CD8-positive, alpha-beta memory T cell (primary cell): ENCODE results near the gene FLAD1. TPM values are rescaled to one million over a fixed set of nuclear protein-coding genes. Genes with fewer than 3 reads are reported as not detected.

Experiments
- CTCF ChIA-PET: fragments of 350-600 bp; sonication (Branson Sonifier 250); formaldehyde crosslinking; loops from one replicate; lab custom pipeline; 2021; ENCODE audit warnings: antibody characterized with exemption; lab: Charles Lee
- POLR2A ChIA-PET: fragments of 350-600 bp; sonication (Branson Sonifier 250); formaldehyde crosslinking; loops from one replicate; lab custom pipeline; 2021; ENCODE audit warnings: antibody characterized with exemption; lab: Charles Lee
- DNase-seq, 5 donors: peaks; one replicate each; pipeline versions ENCODE4 v3.0.0 to v3.0.0-alpha.2; 2020 to 2022; ENCODE audit warnings: mixed read lengths in 1 of 5
- H3K27ac ChIP-seq: one replicate; pipeline ENCODE4 v1.7.0; 2013; ENCODE audit warnings: low read depth, mild to moderate bottlenecking, low read length, moderate library complexity
- H3K27me3 ChIP-seq: 2 replicates; pipeline ENCODE4 v1.7.0; 2013; ENCODE audit warnings: low read length, mild to moderate bottlenecking; ENCODE audit not compliant: insufficient read depth, poor library complexity, severe bottlenecking
- H3K36me3 ChIP-seq: 2 replicates; pipeline ENCODE4 v1.7.0; 2013; ENCODE audit warnings: mild to moderate bottlenecking, low read length, moderate library complexity; ENCODE audit not compliant: insufficient read depth
- H3K4me1 ChIP-seq: 2 replicates; pipeline ENCODE4 v1.7.0; 2013; ENCODE audit warnings: mild to moderate bottlenecking, low read length, moderate library complexity; ENCODE audit not compliant: insufficient read depth
- H3K4me3 ChIP-seq: 2 replicates; pipeline ENCODE4 v1.7.0; 2013; ENCODE audit warnings: mild to moderate bottlenecking, low read length
- H3K9me3 ChIP-seq: 2 replicates; pipeline ENCODE4 v1.7.0; 2013; ENCODE audit warnings: mild to moderate bottlenecking, low read length
- H3K27ac Mint-ChIP-seq, 8 donors: one replicate each; pipeline ENCODE4 v1.8.0; 2020 to 2021; ENCODE audit warnings: mixed read lengths in 8 of 8, mild to moderate bottlenecking in 6 of 8, inconsistent platforms in 3 of 8, moderate library complexity in 3 of 8
- H3K27me3 Mint-ChIP-seq, 2 donors: one replicate each; pipeline ENCODE4 v1.8.0; 2020 to 2021; ENCODE audit warnings: mixed read lengths in 2 of 2, mild to moderate bottlenecking in 1 of 2, moderate library complexity in 1 of 2
- H3K36me3 Mint-ChIP-seq, 3 donors: one replicate each; pipeline ENCODE4 v1.8.0; 2020 to 2021; ENCODE audit warnings: mixed read lengths in 3 of 3, inconsistent platforms in 1 of 3, mild to moderate bottlenecking in 1 of 3
- H3K4me1 Mint-ChIP-seq, 3 donors: one replicate each; pipeline ENCODE4 v1.8.0; 2020 to 2021; ENCODE audit warnings: mixed read lengths in 3 of 3, inconsistent platforms in 1 of 3, mild to moderate bottlenecking in 1 of 3
- H3K4me3 Mint-ChIP-seq, 7 donors: one replicate each; pipeline ENCODE4 v1.8.0; 2020 to 2021; ENCODE audit warnings: mixed read lengths in 7 of 7, mild to moderate bottlenecking in 6 of 7, moderate library complexity in 4 of 7, inconsistent platforms in 2 of 7
- H3K9me3 Mint-ChIP-seq, 5 donors: one replicate each; pipeline ENCODE4 v1.8.0; 2020 to 2022; ENCODE audit warnings: mixed read lengths in 5 of 5, mild to moderate bottlenecking in 3 of 5, moderate library complexity in 2 of 5, inconsistent platforms in 1 of 5
- polyA plus RNA-seq: library from polyadenylated mRNA; unstranded; fragments of 300-500 nt; fragmentation: Illumina TruSeq; gene quantifications from one replicate; pipeline ENCODE4 v1.2.3, GENCODE V29; 2021
- total RNA-seq, 2 experiments: library from RNA; stranded (reverse); gene quantifications; one replicate each; pipeline ENCODE4 v1.2.3, GENCODE V29; 2021

FLAD1 gene
- total and polyA plus RNA-seq, 3 experiments from 2014 or later: 51.2 to 76.3 (median 73.7) TPM

DNA sequence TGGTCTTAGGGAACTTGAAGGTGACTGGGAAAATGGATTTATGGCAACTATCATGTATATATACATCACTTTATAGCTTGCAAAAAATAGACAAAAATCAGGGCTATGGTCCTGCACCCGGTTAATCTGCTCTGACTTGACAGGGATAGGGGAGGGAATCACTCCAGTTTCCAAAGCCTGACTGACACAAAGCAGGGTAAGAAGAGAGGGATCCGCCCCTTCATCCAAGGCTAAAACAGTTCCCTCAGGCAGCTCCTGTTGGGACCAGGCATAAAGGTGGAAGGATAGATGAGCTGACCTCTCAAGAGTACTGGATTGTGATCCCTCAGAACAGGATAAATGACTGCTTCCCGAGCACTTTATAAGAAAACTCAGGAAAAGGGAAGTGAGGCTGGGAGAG, 28.6 kb upstream of the FLAD1 start:
- Mint-ChIP-seq H3K4me3 (peak overlapping the region; percentile 95 to 99 (median 97)), H3K9me3 (no peaks in the 10 kb centered on the region), H3K27ac (peak overlapping the region; percentile 99 to 100 (median 100)), H3K27me3 (peaks cover 0 to 9% of the 10 kb centered on the region in 2 donors), H3K4me1 (peaks cover 59 to 86% (median 76%) of the 10 kb centered on the region in 3 donors), H3K36me3 (peaks cover 0 to 78% (median 9%) of the 10 kb centered on the region in 3 donors)
- peaks cover 66% of the 10 kb centered on the region for H3K4me1 ChIP-seq
- peak overlapping the region; percentile 100 for H3K27ac ChIP-seq
- ChIA-PET POLR2A (interaction anchor here (0.6 to 3.8 kb wide), 8 partner anchors 14 to 240 kb away, joined by 3 to 45 read pairs (median 10); partner anchors contain the start of genes FLAD1 and PMVK), CTCF (interaction anchor here (1.1 to 5.9 kb wide), 9 partner anchors 12 to 107 kb away, joined by 3 to 65 read pairs (median 8); partner anchors contain the start of genes CKS1B and PMVK)
- no peaks in the 10 kb centered on the region for H3K9me3 ChIP-seq
- DNase-seq: no peak
- peak overlapping the region; percentile 85 for H3K4me3 ChIP-seq
- peaks cover 17% of the 10 kb centered on the region for H3K36me3 ChIP-seq
- no peaks in the 10 kb centered on the region for H3K27me3 ChIP-seq

DNA sequence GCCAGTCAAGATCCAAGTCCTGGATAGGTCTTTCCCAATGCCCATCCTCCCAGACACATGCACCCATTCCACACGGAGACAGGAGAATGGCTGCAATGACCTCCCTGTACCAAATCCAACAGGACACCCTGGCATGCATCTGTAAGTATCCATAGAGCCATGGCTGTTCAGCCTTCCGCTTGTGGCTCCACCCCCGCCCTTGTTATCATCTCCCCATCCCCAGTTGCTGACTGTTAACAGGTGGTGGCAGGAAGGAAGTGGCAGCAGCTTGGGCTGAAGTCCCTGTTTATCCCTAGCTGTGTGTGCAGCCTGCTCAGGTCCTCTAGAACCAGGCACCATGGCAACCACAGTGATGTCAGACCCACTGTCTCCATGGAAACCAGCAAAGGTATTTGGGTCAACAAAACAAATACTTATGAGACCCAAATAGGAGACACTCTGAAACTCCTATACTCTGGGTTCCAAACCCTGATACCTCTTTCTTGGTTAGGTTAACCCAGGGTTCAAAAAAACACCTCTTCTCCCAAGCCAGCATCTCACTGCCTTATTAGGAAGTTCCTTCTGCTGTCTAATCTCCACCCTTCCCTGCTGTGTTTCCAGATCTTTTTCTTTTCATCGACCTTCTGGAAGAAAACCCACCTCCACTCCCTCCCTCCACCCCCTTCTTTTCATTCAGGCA, 28.0 kb upstream of the FLAD1 start:
- Histone ChIP-seq H3K9me3 (no peaks in the 10 kb centered on the region), H3K27ac (peak overlapping the region; percentile 100), H3K4me3 (peak overlapping the region; percentile 85), H3K4me1 (peaks cover 66% of the 10 kb centered on the region), H3K27me3 (no peaks in the 10 kb centered on the region), H3K36me3 (peaks cover 16% of the 10 kb centered on the region)
- peak overlapping the region; percentile 95 to 99 (median 97) for H3K4me3 Mint-ChIP-seq
- DNase-seq: peak; percentile 84 to 99 (median 96)
- CTCF ChIA-PET: interaction anchor here (0.5 to 5.9 kb wide), 17 partner anchors 12 to 534 kb away, joined by 3 to 65 read pairs (median 6); partner anchors contain the start of genes CKS1B, KRTCAP2, PMVK and SHC1
- H3K27me3 Mint-ChIP-seq: peaks cover 0 to 9% of the 10 kb centered on the region in 2 donors
- H3K4me1 Mint-ChIP-seq: peaks cover 62 to 90% (median 77%) of the 10 kb centered on the region in 3 donors
- peaks cover 0 to 78% (median 9%) of the 10 kb centered on the region in 3 donors for H3K36me3 Mint-ChIP-seq
- POLR2A ChIA-PET: interaction anchor here (0.6 to 3.8 kb wide), 15 partner anchors 15 to 619 kb away, joined by 3 to 45 read pairs (median 7); partner anchors contain the start of genes FLAD1, KRTCAP2 and PMVK
- H3K9me3 Mint-ChIP-seq: no peaks in the 10 kb centered on the region
- peak overlapping the region; percentile 99 to 100 (median 100) for H3K27ac Mint-ChIP-seq

GRCh38 chr1:154955718-154956543, 27.2 kb upstream of the FLAD1 start, which contains the start of gene PBXIP1:
Gene PBXIP1, minus strand, starts transcription at chr1:154956099. Its CDS starts 2,378 bp downstream, at chr1:154953721.
- DNase-seq: peak; percentile 67 to 94 (median 89)
- H3K9me3 ChIP-seq: no peaks in the 10 kb centered on the region

DNA sequence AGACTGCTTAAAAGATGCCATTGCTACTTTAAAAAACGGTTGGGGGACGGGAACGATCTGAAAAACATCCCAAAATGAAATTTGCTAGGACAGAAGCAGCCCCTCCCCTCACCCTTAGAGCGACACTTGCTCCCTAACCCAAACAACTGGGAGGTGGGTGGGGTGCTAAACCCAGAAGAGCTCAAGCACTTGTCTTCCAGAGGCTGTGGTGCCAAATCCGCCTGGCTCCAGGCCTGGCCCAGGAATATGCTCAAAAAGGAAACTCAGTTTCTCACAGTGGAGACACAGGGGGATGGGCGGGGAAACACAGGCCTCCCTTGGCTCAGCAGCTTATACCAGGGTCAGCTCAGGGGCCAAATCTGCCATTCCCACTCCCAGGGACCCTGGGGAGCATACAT, 26.6 kb upstream of the FLAD1 start:
- POLR2A ChIA-PET: interaction anchor here (0.9 to 3.8 kb wide), 4 partner anchors 16 to 61 kb away, joined by 3 to 45 read pairs (median 11); partner anchors contain the start of gene PMVK
- peaks cover 0 to 74% (median 5%) of the 10 kb centered on the region in 3 donors for H3K36me3 Mint-ChIP-seq
- H3K4me3 ChIP-seq: peak overlapping the region; percentile 85

More at GRCh38 chr1:154955718-154956543, 27.2 kb upstream of the FLAD1 start, which contains the start of gene PBXIP1:
- ChIA-PET POLR2A (interaction anchor here (0.6 to 3.8 kb wide), 13 partner anchors 16 to 620 kb away, joined by 3 to 45 read pairs (median 7); partner anchors contain the start of genes FLAD1, KRTCAP2 and PMVK), CTCF (interaction anchor here (0.5 to 5.9 kb wide), 18 partner anchors 11 to 533 kb away, joined by 3 to 65 read pairs (median 6); partner anchors contain the start of genes CKS1B, KRTCAP2, PMVK and SHC1)
- Histone ChIP-seq H3K4me1 (peaks cover 66% of the 10 kb centered on the region), H3K27me3 (no peaks in the 10 kb centered on the region), H3K4me3 (peak within 1 kb of the TSS; percentile 85), H3K36me3 (peaks cover 9% of the 10 kb centered on the region), H3K27ac (peak within 1 kb of the TSS; percentile 100)
- peaks cover 63 to 90% (median 77%) of the 10 kb centered on the region in 3 donors for H3K4me1 Mint-ChIP-seq
- H3K9me3 Mint-ChIP-seq: no peaks in the 10 kb centered on the region
- peak within 1 kb of the TSS; percentile 95 to 99 (median 97) for H3K4me3 Mint-ChIP-seq
- H3K27ac Mint-ChIP-seq: peak within 1 kb of the TSS; percentile 99 to 100 (median 100)
- H3K27me3 Mint-ChIP-seq: peaks cover 0 to 9% of the 10 kb centered on the region in 2 donors
- peaks cover 0 to 77% (median 5%) of the 10 kb centered on the region in 3 donors for H3K36me3 Mint-ChIP-seq

DNA sequence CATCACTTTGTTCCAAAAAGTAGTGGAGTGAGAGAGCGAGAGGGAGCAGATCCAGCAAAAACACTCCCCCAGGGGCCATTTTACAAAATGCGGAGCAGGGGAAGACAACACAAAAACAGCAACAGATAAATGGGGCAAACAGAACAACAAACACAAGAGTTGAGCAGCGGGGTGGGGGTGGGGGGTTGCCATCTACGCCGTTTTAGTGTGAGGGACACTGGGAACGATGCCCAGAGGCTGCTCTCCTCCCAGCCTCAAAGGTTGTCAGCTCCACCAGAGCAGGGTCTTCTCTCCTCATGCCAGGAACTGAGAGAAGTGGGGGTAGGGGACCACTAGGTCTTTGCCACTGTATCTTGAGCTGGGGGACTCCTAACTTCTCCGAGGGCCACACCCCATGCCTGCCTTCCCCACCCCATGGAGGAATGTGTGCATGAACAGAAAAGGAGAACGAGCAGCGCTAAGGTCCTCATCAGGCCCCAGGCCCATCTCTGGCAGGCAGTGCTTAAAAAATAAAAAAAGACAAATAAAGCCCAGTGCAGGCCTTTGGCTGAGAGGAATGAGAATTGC, 26.0 kb upstream of the FLAD1 start:
- peak in 1 of 5 donors; percentile 7 for DNase-seq
- Histone ChIP-seq H3K4me3 (no peak overlapping the region), H3K36me3 (peaks cover 4% of the 10 kb centered on the region), H3K4me1 (peaks cover 55% of the 10 kb centered on the region), H3K27ac (peak overlapping the region; percentile 7), H3K27me3 (no peaks in the 10 kb centered on the region), H3K9me3 (no peaks in the 10 kb centered on the region)
- Mint-ChIP-seq H3K4me3 (peak overlapping the region in 5 of 7 donors; percentile 29 to 97 (median 58)), H3K36me3 (peaks cover 0 to 69% (median 5%) of the 10 kb centered on the region in 3 donors), H3K9me3 (no peaks in the 10 kb centered on the region), H3K27ac (peak overlapping the region in 7 of 8 donors; percentile 83 to 100 (median 100)), H3K27me3 (peaks cover 0 to 8% of the 10 kb centered on the region in 2 donors), H3K4me1 (peaks cover 57 to 83% (median 69%) of the 10 kb centered on the region in 3 donors)
- CTCF ChIA-PET: interaction anchor here (1.0 kb wide), 1 partner anchor 12 kb away, joined by 3 read pairs; no protein-coding TSS in a partner anchor
- POLR2A ChIA-PET: no interaction called here

More for the DNA sequence above, 26.6 kb upstream of the FLAD1 start:
- CTCF ChIA-PET: interaction anchor here (1.0 to 5.9 kb wide), 8 partner anchors 12 to 217 kb away, joined by 3 to 65 read pairs (median 8); partner anchors contain the start of genes CKS1B, KRTCAP2, SHC1 and TRIM46
- Mint-ChIP-seq H3K4me3 (peak overlapping the region; percentile 95 to 99 (median 97)), H3K27ac (peak overlapping the region; percentile 99 to 100 (median 100)), H3K27me3 (peaks cover 0 to 9% of the 10 kb centered on the region in 2 donors), H3K9me3 (no peaks in the 10 kb centered on the region), H3K4me1 (peaks cover 60 to 87% (median 74%) of the 10 kb centered on the region in 3 donors)
- no peaks in the 10 kb centered on the region for H3K27me3 ChIP-seq
- peaks cover 60% of the 10 kb centered on the region for H3K4me1 ChIP-seq
- no peaks in the 10 kb centered on the region for H3K9me3 ChIP-seq
- H3K27ac ChIP-seq: peak overlapping the region; percentile 100
- DNase-seq: peak in 1 of 5 donors; percentile 42
- peaks cover 4% of the 10 kb centered on the region for H3K36me3 ChIP-seq

DNA sequence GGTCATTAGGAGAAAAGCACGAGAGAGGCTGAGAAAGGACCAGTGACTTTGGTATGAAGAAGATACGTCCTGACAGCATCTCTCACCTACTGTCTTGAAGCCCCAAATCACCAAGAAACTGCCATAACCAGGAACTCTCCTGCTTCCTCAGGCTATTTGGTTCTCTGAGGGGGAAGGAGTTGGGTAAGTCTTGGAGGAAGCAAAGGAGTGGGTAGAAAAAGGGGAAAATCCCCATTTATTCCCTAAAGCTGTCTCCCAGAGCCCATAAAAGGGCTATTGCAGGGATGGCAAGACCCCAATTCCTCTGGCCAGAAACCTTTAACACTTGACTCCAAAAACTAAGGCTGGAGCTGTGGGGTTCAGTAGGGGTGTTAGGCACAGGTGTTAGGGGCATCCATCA, 25.1 kb upstream of the FLAD1 start:
- Mint-ChIP-seq H3K27ac (peak overlapping the region in 5 of 8 donors; percentile 10 to 100 (median 83)), H3K4me3 (peak overlapping the region in 2 of 7 donors; percentile 40 to 97), H3K9me3 (no peaks in the 10 kb centered on the region), H3K4me1 (peaks cover 55 to 83% (median 69%) of the 10 kb centered on the region in 3 donors), H3K36me3 (peaks cover 0 to 64% (median 5%) of the 10 kb centered on the region in 3 donors), H3K27me3 (peaks cover 0 to 4% of the 10 kb centered on the region in 2 donors)
- no peak for DNase-seq
- ChIA-PET POLR2A (interaction anchor here (1.1 kb wide), 1 partner anchor 26 kb away, joined by 3 read pairs; no protein-coding TSS in a partner anchor), CTCF (interaction anchor here (1.5 kb wide), 1 partner anchor 13 kb away, joined by 4 read pairs; no protein-coding TSS in a partner anchor)
- no peaks in the 10 kb centered on the region for H3K27me3 ChIP-seq
- peaks cover 4% of the 10 kb centered on the region for H3K36me3 ChIP-seq
- H3K4me3 ChIP-seq: no peak overlapping the region
- no peak overlapping the region for H3K27ac ChIP-seq
- no peaks in the 10 kb centered on the region for H3K9me3 ChIP-seq
- H3K4me1 ChIP-seq: peaks cover 55% of the 10 kb centered on the region
